H9 (cell line): ENCODE results near the gene SLCO3A1. TPM values are rescaled to one million over a fixed set of nuclear protein-coding genes. Genes with fewer than 3 reads are reported as not detected.

ENCODE experiments used
- DNase-seq: peaks from one replicate; pipeline ENCODE4 v3.0.0-alpha.2; 2017
- H2AFZ ChIP-seq: one replicate; pipeline ENCODE4 v1.6.1; 2013; ENCODE audit warnings: mild to moderate bottlenecking, low read length, control low read depth, moderate library complexity
- H2AK5ac ChIP-seq: 2 replicates; pipeline ENCODE4 v1.6.1; 2013; ENCODE audit warnings: low read length, control low read depth, mixed read lengths; ENCODE audit not compliant: insufficient read length
- H2BK120ac ChIP-seq: one replicate; pipeline ENCODE4 v1.6.1; 2013; ENCODE audit warnings: low read depth, mild to moderate bottlenecking, low read length, control low read depth, inconsistent platforms; ENCODE audit not compliant: poor library complexity, severe bottlenecking
- H2BK12ac ChIP-seq: 2 replicates; pipeline ENCODE4 v1.6.1; 2013; ENCODE audit warnings: low read length, control low read depth, mixed read lengths, low read depth; ENCODE audit not compliant: insufficient read length
- H2BK15ac ChIP-seq: 2 replicates; pipeline ENCODE4 v1.6.1; 2013; ENCODE audit warnings: low read depth, low read length, control low read depth
- H2BK20ac ChIP-seq: one replicate; pipeline ENCODE4 v1.6.1; 2013; ENCODE audit warnings: low read depth, mild to moderate bottlenecking, low read length, control low read depth, inconsistent platforms; ENCODE audit not compliant: poor library complexity, severe bottlenecking
- H2BK5ac ChIP-seq: 2 replicates; pipeline ENCODE4 v1.6.1; 2013; ENCODE audit warnings: low read length, control low read depth, mixed read lengths; ENCODE audit not compliant: insufficient read length
- H3K14ac ChIP-seq: 2 replicates; pipeline ENCODE4 v1.6.1; 2013; ENCODE audit warnings: low read length, control low read depth; ENCODE audit not compliant: insufficient read depth
- H3K18ac ChIP-seq: 2 replicates; pipeline ENCODE4 v1.6.1; 2013; ENCODE audit warnings: low read depth, mild to moderate bottlenecking, mixed read lengths, low read length, control low read depth; ENCODE audit not compliant: insufficient read length
- H3K23ac ChIP-seq: 2 replicates; pipeline ENCODE4 v1.6.1; 2013; ENCODE audit warnings: low read length, control low read depth, mixed read lengths, low read depth; ENCODE audit not compliant: insufficient read length
- H3K23me2 ChIP-seq: 2 replicates; pipeline ENCODE4 v1.6.1; 2013; ENCODE audit warnings: low read depth, mild to moderate bottlenecking, mixed read lengths, low read length, control low read depth; ENCODE audit not compliant: insufficient read length, poor library complexity, severe bottlenecking
- H3K27ac ChIP-seq: 2 replicates; pipeline ENCODE4 v1.5.1; 2013; ENCODE audit warnings: low read length, control low read depth, mixed read lengths, low read depth; ENCODE audit not compliant: insufficient read length
- H3K27me3 ChIP-seq: 2 replicates; pipeline ENCODE4 v1.6.1; 2013; ENCODE audit warnings: low read length, control low read depth, inconsistent platforms; ENCODE audit not compliant: insufficient read depth
- H3K4ac ChIP-seq: 2 replicates; pipeline ENCODE4 v1.6.1; 2013; ENCODE audit warnings: low read depth, mild to moderate bottlenecking, control low read depth, inconsistent platforms, low read length, moderate library complexity
- H3K4me1 ChIP-seq: 2 replicates; pipeline ENCODE4 v1.6.1; 2013; ENCODE audit warnings: low read length, control low read depth, inconsistent platforms; ENCODE audit not compliant: insufficient read depth
- H3K4me2 ChIP-seq: 2 replicates; pipeline ENCODE4 v1.6.1; 2013; ENCODE audit warnings: low read length, control low read depth, mixed read lengths; ENCODE audit not compliant: insufficient read length, insufficient read depth
- H3K56ac ChIP-seq: 2 replicates; pipeline ENCODE4 v1.6.1; 2013; ENCODE audit warnings: low read depth, mild to moderate bottlenecking, mixed read lengths, low read length, control low read depth; ENCODE audit not compliant: insufficient read length
- H3K79me1 ChIP-seq: 2 replicates; pipeline ENCODE4 v1.6.1; 2013; ENCODE audit warnings: low read depth, mild to moderate bottlenecking, moderate library complexity, low read length, control low read depth, inconsistent platforms; ENCODE audit not compliant: insufficient read depth, poor library complexity, severe bottlenecking
- H3K79me2 ChIP-seq: 2 replicates; pipeline ENCODE4 v1.6.1; 2013; ENCODE audit warnings: low read length, control low read depth, inconsistent platforms; ENCODE audit not compliant: insufficient read depth
- H3K9ac ChIP-seq: 2 replicates; pipeline ENCODE4 v1.6.1; 2013; ENCODE audit warnings: low read length, control low read depth, mixed read lengths; ENCODE audit not compliant: insufficient read length; ENCODE audit errors: extremely low read depth
- H3K9me3 ChIP-seq: one replicate; pipeline ENCODE4 v1.6.1; 2013; ENCODE audit warnings: low read depth, low read length, inconsistent platforms; ENCODE audit not compliant: control insufficient read depth
- H3T11ph ChIP-seq: one replicate; pipeline ENCODE4 v1.6.1; 2013; ENCODE audit warnings: mild to moderate bottlenecking, low read length, control low read depth, inconsistent platforms
- H4K20me1 ChIP-seq: one replicate; pipeline ENCODE4 v1.6.1; 2013; ENCODE audit not compliant: control insufficient read depth, insufficient read length, insufficient read depth
- H4K5ac ChIP-seq: 2 replicates; pipeline ENCODE4 v1.6.1; 2013; ENCODE audit warnings: low read depth, mild to moderate bottlenecking, mixed read lengths, low read length, control low read depth; ENCODE audit not compliant: insufficient read length
- H4K8ac ChIP-seq: replicated peaks from 2 replicates; pipeline ENCODE4 v1.6.1; 2013; ENCODE audit warnings: low read length, control low read depth, mixed read lengths, low read depth; ENCODE audit not compliant: insufficient read length
- H4K91ac ChIP-seq: 2 replicates; pipeline ENCODE4 v1.6.1; 2013; ENCODE audit warnings: low read depth, mild to moderate bottlenecking, moderate library complexity, mixed read lengths, low read length, control low read depth; ENCODE audit not compliant: insufficient read length
- H3K27ac Mint-ChIP-seq, 3 experiments: 2 replicates in 2 of 3; 3 replicates in 1 of 3; pipeline ENCODE4 v1.8.0; 2020 to 2021; ENCODE audit warnings: mixed read lengths in 3 of 3, mild to moderate bottlenecking in 1 of 3, moderate library complexity in 1 of 3
- H3K27me3 Mint-ChIP-seq: 2 replicates; pipeline ENCODE4 v1.8.0; 2021; ENCODE audit warnings: low read depth, mild to moderate bottlenecking, moderate library complexity, mixed read lengths
- H3K36me3 Mint-ChIP-seq, 3 experiments: 2 replicates in 2 of 3; 3 replicates in 1 of 3; pipeline ENCODE4 v1.8.0; 2020 to 2021; ENCODE audit warnings: low read depth in 3 of 3, mixed read lengths in 3 of 3; ENCODE audit not compliant: insufficient read depth in 1 of 3
- H3K4me1 Mint-ChIP-seq, 2 experiments: 2 replicates each; pipeline ENCODE4 v1.8.0; 2020; ENCODE audit warnings: mixed read lengths in 2 of 2
- H3K4me3 Mint-ChIP-seq, 2 experiments: 2 replicates in 1 of 2; 3 replicates in 1 of 2; pipeline ENCODE4 v1.8.0; 2020 to 2021; ENCODE audit warnings: mild to moderate bottlenecking in 2 of 2, mixed read lengths in 2 of 2, moderate library complexity in 1 of 2
- H3K9me3 Mint-ChIP-seq, 2 experiments: 2 replicates in 1 of 2; 3 replicates in 1 of 2; pipeline ENCODE4 v1.8.0; 2020; ENCODE audit warnings: mild to moderate bottlenecking in 2 of 2, mixed read lengths in 2 of 2, moderate library complexity in 1 of 2
- CTCF ChIP-seq: fragments of 200-600 bp; sonication (generic); conservative IDR thresholded peaks from 3 replicates; pipeline ENCODE4 v1.8.0; 2021; ENCODE audit warnings: antibody characterized with exemption, mild to moderate bottlenecking
- WGBS: extraction: QIAGEN DNeasy Blood & Tissue Kit; methylation state at CpG from one replicate; pipeline ENCODE4 v1.1.7; 2013; ENCODE audit warnings: missing lambda C conversion rate, low lambda C conversion rate, mixed read lengths; ENCODE audit not compliant: insufficient read length; ENCODE audit errors: extremely low coverage; 5-methylcytosine and 5-hydroxymethylcytosine counted together
- total RNA-seq: library from RNA; stranded (reverse); gene quantifications from 2 replicates; pipeline ENCODE4 v1.2.1, GENCODE V29; 2021

SLCO3A1 gene
- total RNA-seq, 1 experiment from 2014 or later, result 9.4 TPM

GRCh38 chr15:91915576-91915975 is 62.1 kb downstream of the SLCO3A1 start:
- no peak overlapping the region for H4K91ac ChIP-seq
- no peak overlapping the region; a peak in 2 of 7 replicates for H3K27ac Mint-ChIP-seq
- no peaks in the 10 kb centered on the region for H3K23me2 ChIP-seq
- no CpG with 5 or more reads among the region's 10 CpGs for WGBS
- H3K4ac ChIP-seq, result no peak overlapping the region
- H2BK120ac ChIP-seq, result no peak overlapping the region
- H2BK5ac ChIP-seq, result no peak overlapping the region
- no peak for DNase-seq
- H2BK12ac ChIP-seq, result no peak overlapping the region
- no peak overlapping the region for H3K23ac ChIP-seq
- no peak overlapping the region for H4K5ac ChIP-seq
- no peak overlapping the region for H2BK15ac ChIP-seq
- no peaks in the 10 kb centered on the region for H3K9me3 ChIP-seq
- H3K4me3 Mint-ChIP-seq, result no peak overlapping the region
- no peaks in the 10 kb centered on the region for H4K20me1 ChIP-seq
- H3K9ac ChIP-seq, result no peak overlapping the region
- H2AFZ ChIP-seq, result no peak overlapping the region
- TF ChIP-seq CTCF, result no peak
- no peak overlapping the region for H2BK20ac ChIP-seq
- H3K9me3 Mint-ChIP-seq, result no peaks in the 10 kb centered on the region
- H4K8ac ChIP-seq, result no peak overlapping the region
- H3K79me1 ChIP-seq, result no peaks in the 10 kb centered on the region
- H3K4me1 Mint-ChIP-seq, result peaks cover 10 to 12% of the 10 kb centered on the region in 2 experiments
- H3K36me3 Mint-ChIP-seq, result peaks cover 0 to 5% (median 2%) of the 10 kb centered on the region in 3 experiments; a peak in 2 of 7 replicates
- no peaks in the 10 kb centered on the region for H3K4me1 ChIP-seq
- no peak overlapping the region for H2AK5ac ChIP-seq
- H3T11ph ChIP-seq, result no peak overlapping the region
- H3K4me2 ChIP-seq, result no peak overlapping the region
- no peaks in the 10 kb centered on the region for H3K27me3 Mint-ChIP-seq
- H3K14ac ChIP-seq, result no peak overlapping the region
- H3K27ac ChIP-seq, result no peak overlapping the region
- no peaks in the 10 kb centered on the region for H3K27me3 ChIP-seq
- H3K18ac ChIP-seq, result no peak overlapping the region
- peaks cover 2% of the 10 kb centered on the region; the same call in 1 of the 2 replicates for H3K79me2 ChIP-seq
- H3K56ac ChIP-seq, result no peak overlapping the region
